ENCODE measurements around the gene NKX2-3.

- TF ChIP-seq POLR2A (IDR thresholded peaks at IDR 0.05; ENCODE audit: low read depth, low read length) (no peak), POLR2AphosphoS5 (IDR thresholded peaks at IDR 0.05; ENCODE audit: low read depth, low read length) (no peak)
These were observed 5.5 kb downstream of the NKX2-3 start for GRCh38 chr10:99537989-99538917.

All from GM12892 (cell line).